Hematopoietic multipotent progenitor cell (in vitro differentiated cells): ENCODE data around the gene SEMA6A. TPM values are rescaled to one million over a fixed set of nuclear protein-coding genes. Genes with fewer than 3 reads are reported as not detected.
"Not testable (repeated sequence)": the region's sequence is repeated elsewhere in the genome, so short reads cannot be mapped to it uniquely, and the experiment has no call there.

Experiments used
- DNase-seq, 3 donors: peaks; one replicate each; pipeline ENCODE4 v3.0.0-alpha.2; 2011 to 2015; ENCODE audit warnings: low read depth in 2 of 3, low spot score in 2 of 3
- total RNA-seq: library from RNA; depleted of rRNA; stranded (reverse); fragments of >200 nt; gene quantifications from one replicate; pipeline ENCODE4 v1.2.3, GENCODE V29; 2012

Gene SEMA6A
- total RNA-seq, 1 donor = 0.27 TPM

- no peak for DNase-seq
Measured at GRCh38 chr5:116553366-116553765, 21.3 kb downstream of the SEMA6A start.

DNA sequence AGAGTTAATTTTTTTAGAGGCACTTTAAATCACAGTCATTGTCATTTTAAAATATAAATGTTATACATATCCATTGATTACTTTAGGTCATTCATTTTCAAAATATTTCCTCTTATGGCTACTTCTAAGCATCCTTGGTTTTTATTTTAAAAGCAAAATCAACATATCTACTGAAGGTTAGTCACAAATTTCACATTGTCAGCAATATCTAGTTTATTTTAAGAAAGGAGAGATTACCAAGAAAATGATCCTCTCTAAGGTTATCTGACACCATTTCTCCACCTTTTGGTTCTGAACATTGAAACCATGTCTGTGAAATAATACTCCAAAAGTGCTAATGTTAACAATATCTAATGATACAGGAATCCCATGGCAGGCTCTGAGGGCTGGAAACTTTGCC is 24.5 kb downstream of the SEMA6A start:
- no peak for DNase-seq

DNA sequence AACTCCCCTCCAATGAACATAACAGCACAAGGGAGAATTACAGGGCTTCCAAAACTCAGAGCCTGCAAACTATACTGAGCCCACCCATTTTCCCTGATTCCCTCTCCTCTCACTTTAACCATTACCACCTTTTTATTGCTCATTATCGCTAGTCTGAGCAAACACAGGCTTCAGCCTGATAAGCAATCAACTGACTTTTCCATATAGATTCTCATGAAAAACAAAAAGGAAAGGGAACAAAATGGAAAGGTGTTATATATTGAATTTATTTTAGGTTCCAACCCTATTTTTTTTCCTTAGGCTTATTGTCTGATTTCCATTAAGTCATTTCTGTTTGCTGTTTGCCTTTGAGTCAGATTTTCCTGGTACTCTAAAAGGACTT is 27.9 kb downstream of the SEMA6A start:
- no peak for DNase-seq

DNA sequence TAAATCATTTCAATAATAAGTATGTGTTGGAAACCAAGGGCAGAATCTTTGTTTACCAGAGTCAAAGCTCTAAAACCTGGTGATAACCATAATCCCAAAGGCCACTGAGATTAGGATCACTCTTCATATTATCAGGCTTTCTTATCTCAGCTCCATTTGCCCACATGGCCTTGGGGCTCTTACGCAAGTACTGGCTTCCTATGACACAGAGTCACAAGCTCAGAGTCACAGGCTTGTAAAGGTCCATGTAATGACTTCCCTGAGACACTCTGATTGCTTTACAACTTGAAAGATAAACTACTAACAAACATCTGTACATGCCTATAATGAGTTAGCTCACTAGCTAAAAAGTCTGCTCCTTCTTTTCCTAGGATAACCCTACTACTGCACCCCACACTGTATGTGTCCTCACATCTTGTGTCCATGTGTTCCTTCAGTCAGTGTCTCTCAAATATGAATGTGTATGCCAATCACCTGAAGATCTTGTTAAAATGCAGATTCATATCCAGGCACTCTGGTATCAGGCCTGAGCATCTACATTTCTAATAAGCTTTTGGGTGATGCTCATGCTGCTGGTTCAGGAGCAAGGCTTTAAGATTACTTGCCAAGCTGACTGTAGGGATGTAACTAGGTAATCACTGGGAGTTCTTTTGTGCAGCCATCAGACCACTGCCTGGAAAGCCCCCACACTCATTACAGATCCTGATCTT is 28.4 kb downstream of the SEMA6A start:
- DNase-seq = no peak

DNA sequence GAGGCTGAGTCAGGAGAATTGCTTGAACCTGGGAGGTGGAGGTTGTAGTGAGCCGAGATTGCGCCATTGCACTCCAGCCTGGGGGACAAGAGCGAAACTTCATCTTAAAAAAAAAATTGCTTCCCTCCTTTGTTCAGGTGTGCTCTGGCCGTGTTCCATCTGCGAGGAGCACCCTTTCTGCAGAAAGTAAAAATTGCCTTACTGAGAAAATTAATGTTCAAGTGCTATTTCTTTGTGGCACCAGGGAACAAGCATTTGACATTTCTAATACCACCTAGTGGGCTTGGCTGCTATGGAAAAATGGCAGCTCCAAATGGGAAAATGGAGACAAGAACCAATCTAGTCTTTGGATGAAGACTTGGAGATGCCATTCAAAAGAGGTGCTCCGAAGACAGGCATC is 29.2 kb downstream of the SEMA6A start:
- not testable (repeated sequence) for DNase-seq

- DNase-seq = no peak
Measured at GRCh38 chr5:116544531-116545241, 29.9 kb downstream of the SEMA6A start.

- DNase-seq = peak in 2 of 3 donors; percentile 18 to 22
Measured at GRCh38 chr5:116543501-116543900, 31.1 kb downstream of the SEMA6A start.

DNA sequence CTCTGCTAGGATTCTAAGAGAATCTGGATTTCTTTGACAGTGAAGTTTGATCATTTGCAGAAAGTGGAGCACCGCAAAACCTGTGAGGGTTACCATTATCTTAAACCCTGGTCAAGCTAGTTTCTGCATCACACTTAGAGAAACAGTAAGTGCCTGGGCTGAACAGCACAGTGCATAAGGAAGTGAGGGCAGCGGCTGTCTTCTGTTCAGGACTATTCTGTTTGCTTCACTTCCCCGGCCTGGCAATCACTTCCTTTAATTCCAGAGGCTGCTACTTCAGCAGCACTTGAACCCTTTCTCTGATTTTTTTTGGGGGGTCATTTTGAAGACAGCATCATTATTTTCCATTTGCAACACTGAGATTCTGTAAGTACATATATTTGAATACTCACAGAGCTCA is 32.0 kb downstream of the SEMA6A start:
- no peak for DNase-seq

DNA sequence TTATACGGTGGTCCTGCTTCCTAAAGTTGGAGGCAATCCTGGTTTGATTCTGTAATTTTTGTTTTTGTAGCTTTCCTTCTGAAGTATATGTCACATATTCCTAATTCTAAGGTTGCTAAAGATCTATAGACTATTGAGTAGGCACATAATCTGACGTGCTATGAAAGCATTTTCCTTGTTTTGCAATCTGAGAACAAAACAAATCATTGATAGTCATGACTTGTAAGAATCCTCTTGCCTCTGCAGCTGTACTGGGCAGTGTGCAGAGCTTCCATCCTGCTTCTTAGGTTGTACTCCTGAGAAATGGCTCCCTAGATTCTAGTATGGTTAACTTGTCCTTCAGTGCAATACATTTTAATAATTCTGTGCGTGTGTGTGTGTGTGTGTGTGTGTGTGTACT is 35.4 kb downstream of the SEMA6A start:
- no peak for DNase-seq

DNA sequence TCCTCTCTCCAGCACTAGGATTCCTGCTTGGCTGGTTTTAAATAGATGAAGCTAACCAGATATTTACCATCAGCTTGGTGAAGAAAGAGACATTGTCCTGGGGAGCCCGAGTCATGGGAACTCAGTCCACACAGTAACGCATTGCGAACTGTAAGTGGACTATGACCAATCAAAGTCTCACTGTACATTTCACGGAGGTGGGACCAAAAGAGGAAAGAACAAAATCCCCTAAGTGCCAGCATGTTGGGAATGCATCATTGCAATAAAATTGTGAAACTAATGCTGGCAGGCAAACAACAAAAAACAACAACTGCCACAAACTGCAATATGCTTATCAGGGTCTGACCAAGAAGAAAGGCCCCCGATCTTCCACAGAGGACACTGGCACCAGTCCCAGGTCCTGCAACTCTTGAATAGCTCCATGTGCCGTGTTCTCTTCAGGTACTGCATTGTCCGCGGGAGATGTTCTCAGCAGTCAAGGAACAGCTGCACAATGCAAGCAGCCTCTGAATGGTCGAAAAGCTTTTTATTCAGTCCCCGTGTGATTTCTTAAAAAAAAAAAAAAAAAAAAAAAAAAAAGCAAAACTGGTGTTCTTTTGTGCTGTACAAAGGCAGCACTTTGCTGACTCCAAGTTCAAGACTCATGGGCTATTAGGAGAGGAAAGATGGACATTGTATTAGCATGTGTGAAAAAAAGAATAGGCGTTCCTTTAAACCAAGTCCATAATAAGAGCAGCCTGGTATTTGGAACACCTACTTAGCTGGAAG is 38.1 kb downstream of the SEMA6A start:
- no peak for DNase-seq

DNA sequence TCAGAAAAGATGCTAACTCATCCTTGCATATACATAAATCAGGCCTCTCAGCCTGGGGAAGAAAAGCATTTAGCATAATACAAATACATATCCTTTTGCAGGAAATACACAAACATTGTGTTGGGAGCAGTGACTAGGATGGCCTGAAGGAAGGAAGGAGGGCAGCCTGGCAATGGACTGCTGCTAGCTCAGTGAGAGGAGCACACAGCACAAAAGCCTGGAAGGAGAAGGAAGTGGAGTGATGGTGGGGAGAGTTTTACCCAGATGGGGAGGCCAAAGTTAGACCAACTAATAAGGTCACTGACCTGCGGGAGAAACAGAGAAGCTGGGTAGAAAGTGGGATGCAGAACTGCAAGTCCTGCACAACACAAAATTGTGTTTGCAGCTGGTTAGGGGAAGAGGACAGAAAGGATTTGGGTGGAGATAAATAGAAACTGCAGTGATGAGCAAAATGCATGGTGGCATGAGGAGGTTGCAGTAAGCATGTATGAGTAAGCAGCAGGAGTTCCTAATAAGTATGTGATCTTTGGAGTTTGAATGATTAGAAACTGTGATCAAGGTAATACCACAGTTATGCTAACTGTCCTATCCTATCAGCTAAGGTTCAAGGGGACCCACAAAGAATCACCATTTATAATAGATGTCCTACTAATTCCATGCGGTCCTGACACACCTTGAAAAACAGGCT is 39.5 kb downstream of the SEMA6A start:
- no peak for DNase-seq

DNA sequence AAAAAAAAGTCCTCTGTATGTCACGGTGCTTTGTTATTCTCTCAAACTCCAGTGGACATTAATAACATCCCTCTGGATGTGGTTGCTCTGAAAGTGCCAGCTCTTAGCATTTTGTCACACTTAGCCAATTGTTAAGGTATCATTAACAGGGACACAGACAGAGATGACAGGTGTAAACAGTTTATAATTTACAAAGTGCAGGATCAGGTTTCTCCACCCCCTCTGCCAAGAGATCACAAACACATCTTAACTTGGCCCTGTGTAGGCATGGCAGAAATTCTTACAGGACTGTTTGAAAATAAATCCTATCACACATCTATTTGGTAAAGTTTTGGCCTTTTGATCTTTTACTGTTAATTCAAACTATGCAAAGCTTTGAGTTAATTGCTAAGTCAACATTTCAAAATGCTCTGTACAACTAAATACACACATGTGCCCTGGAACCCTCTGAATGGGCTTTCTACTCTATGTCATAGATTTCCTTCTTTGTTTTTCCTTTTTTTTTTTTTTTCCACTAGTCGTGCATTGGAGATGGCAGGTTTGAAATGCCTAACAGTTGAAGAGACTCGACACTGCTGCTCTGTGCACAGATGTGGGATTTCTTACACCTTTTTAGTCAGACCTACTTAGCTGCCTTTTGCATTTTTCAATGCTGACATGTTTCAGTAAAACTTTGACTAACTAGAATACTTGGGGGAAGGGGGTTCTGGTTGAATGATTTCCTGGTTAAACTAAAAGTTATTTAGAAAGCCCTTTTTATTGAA is 41.7 kb downstream of the SEMA6A start:
- DNase-seq = no peak

DNA sequence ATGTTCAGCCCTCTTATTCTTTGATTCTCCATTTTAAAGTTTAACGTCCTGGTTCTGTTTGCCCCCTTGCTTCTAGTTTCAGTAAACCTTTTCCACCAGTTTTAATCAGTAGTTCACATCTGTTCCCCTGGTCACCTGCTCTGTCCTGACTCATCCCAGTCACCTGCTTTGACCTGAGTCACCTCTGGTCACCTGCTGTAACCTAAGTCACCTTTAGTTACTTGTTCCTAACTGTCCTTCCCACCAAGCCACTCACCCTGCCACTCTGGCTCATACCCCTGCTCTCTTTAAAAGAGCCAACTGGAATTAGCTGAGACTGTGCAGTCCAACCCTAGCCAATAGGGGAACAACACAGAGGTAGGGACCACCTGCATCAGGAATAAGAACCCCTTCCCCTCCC is 43.0 kb downstream of the SEMA6A start:
- DNase-seq = no peak

DNA sequence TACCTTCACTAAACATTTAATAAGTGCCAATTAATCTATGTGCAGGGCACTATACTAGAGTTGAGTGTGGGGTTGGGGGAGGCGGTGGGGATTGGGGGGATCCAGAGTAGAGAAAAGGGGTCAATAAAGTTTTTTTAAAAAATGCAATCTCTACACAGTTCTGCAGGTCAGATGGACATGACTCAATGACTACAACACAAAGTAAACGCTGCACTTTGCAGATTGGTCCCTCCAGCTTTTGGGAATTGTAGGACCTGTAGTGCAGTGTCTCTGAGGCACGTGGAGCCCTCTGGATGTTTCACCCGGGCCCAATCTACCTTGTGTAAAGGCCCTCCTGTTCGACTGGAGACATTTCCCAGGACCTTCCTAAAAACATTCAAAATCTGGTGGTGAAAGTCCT is 43.5 kb downstream of the SEMA6A start:
- no peak for DNase-seq

GRCh38 chr5:116530276-116530675 is 44.3 kb downstream of the SEMA6A start:
- DNase-seq = no peak

DNA sequence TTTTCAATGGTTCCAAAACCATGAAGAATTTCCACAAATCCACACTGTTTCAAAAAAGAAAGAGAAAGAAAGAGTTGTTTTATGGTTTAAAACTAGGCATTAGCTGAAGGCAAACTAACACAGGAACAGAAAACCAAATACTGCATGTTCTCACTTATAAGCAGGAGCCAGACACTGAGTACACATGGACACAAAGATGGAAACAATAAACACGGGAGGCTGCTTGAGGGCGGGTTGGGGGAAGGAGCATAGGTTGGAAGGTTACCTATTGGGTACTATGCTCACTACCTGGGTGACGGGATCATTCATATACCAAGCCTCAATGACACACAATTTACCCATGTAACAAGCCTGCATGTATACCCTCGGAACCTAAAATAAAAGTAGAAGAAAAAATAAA is 45.0 kb downstream of the SEMA6A start:
- DNase-seq = no peak

GRCh38 chr5:116528519-116529234 is 45.9 kb downstream of the SEMA6A start:
- DNase-seq = no peak

DNA sequence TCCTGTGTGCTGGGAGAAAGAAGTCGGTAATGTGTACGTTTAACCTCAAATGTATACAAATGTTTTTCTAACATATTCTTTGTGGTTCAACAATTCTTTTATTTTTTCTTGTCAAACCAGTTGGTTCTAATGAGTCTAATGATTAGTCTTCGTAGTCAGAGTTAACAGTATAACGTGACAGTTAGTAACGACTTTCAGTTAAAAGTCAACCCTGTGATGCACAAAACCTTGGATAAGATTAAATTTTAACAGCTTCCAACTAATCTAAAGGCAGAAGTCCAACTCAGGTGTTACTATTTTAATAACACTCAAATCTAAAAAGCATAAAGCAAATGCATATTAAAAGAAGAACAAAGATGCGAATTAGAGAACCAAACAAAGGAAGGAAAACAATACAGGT is 47.0 kb downstream of the SEMA6A start:
- no peak for DNase-seq

- DNase-seq = no peak
Measured at GRCh38 chr5:116525674-116526073, 48.9 kb downstream of the SEMA6A start.

- no peak for DNase-seq
Measured at GRCh38 chr5:116524966-116525365, 49.7 kb downstream of the SEMA6A start.
